WTC11 (cell line): Measurements from ENCODE around the gene TMEM218.

Experiments used
- CREB1 ChIP-seq: sonication (generic); formaldehyde crosslinking; IDR thresholded peaks from 2 replicates; pipeline ENCODE4 v1.8.0; 2023; ENCODE audit warnings: mild to moderate bottlenecking, missing genetic modification reagents
- ETV6 ChIP-seq: sonication (generic); formaldehyde crosslinking; IDR thresholded peaks from 2 replicates; pipeline ENCODE4 v1.8.1; 2022; ENCODE audit warnings: mild to moderate bottlenecking, missing genetic modification reagents
- FOXJ3 ChIP-seq: sonication (generic); formaldehyde crosslinking; IDR thresholded peaks from 2 replicates; pipeline ENCODE4 v1.9.0; 2021; ENCODE audit warnings: missing genetic modification reagents, mild to moderate bottlenecking, borderline replicate concordance
- FOXK1 ChIP-seq: sonication (generic); formaldehyde crosslinking; IDR thresholded peaks from 2 replicates; pipeline ENCODE4 v1.8.0; 2022; ENCODE audit warnings: mild to moderate bottlenecking, moderate library complexity, missing genetic modification reagents
- NR2C2 ChIP-seq: sonication (generic); formaldehyde crosslinking; IDR thresholded peaks from 2 replicates; pipeline ENCODE4 v1.8.0; 2022; ENCODE audit warnings: mild to moderate bottlenecking, missing genetic modification reagents
- SOX15 ChIP-seq: fragments of 250-450 bp; sonication (Bioruptor Pico); IDR thresholded peaks from 2 replicates; pipeline ENCODE4 v1.9.0; 2021; ENCODE audit warnings: mild to moderate bottlenecking
- ZNF317 ChIP-seq: sonication (generic); formaldehyde crosslinking; IDR thresholded peaks from 2 replicates; pipeline ENCODE4 v1.8.1; 2023; ENCODE audit warnings: low read depth, mild to moderate bottlenecking, moderate library complexity, missing genetic modification reagents, borderline replicate concordance
- TF ChIP-seq, protein P1 (sequence below): fragments of 200-600 bp; IDR thresholded peaks from 2 replicates; pipeline ENCODE4 v1.8.0; 2022; ENCODE audit warnings: antibody characterized with exemption
- TF ChIP-seq, protein P2 (sequence below): sonication (generic); formaldehyde crosslinking; IDR thresholded peaks from 2 replicates; pipeline ENCODE4 v1.8.0; 2022; ENCODE audit warnings: mild to moderate bottlenecking, missing genetic modification reagents
- TF ChIP-seq, protein P3 (sequence below): sonication (generic); formaldehyde crosslinking; IDR thresholded peaks from 2 replicates; pipeline ENCODE4 v1.8.0; 2022; ENCODE audit warnings: mild to moderate bottlenecking, missing genetic modification reagents

- TF ChIP-seq CREB1 (CRISPR knock-in tag) = no peak
- TF ChIP-seq, protein P1, sequence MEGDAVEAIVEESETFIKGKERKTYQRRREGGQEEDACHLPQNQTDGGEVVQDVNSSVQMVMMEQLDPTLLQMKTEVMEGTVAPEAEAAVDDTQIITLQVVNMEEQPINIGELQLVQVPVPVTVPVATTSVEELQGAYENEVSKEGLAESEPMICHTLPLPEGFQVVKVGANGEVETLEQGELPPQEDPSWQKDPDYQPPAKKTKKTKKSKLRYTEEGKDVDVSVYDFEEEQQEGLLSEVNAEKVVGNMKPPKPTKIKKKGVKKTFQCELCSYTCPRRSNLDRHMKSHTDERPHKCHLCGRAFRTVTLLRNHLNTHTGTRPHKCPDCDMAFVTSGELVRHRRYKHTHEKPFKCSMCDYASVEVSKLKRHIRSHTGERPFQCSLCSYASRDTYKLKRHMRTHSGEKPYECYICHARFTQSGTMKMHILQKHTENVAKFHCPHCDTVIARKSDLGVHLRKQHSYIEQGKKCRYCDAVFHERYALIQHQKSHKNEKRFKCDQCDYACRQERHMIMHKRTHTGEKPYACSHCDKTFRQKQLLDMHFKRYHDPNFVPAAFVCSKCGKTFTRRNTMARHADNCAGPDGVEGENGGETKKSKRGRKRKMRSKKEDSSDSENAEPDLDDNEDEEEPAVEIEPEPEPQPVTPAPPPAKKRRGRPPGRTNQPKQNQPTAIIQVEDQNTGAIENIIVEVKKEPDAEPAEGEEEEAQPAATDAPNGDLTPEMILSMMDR = no peak
- no peak for TF ChIP-seq ZNF317 (CRISPR knock-in tag)
- TF ChIP-seq NR2C2 (CRISPR knock-in tag) = no peak
- TF ChIP-seq, protein P2, sequence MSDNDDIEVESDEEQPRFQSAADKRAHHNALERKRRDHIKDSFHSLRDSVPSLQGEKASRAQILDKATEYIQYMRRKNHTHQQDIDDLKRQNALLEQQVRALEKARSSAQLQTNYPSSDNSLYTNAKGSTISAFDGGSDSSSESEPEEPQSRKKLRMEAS = no peak
- no peak for TF ChIP-seq FOXJ3 (CRISPR knock-in tag)
- TF ChIP-seq ETV6 (CRISPR knock-in tag) = no peak
- TF ChIP-seq SOX15 = no peak
- TF ChIP-seq, protein P3, sequence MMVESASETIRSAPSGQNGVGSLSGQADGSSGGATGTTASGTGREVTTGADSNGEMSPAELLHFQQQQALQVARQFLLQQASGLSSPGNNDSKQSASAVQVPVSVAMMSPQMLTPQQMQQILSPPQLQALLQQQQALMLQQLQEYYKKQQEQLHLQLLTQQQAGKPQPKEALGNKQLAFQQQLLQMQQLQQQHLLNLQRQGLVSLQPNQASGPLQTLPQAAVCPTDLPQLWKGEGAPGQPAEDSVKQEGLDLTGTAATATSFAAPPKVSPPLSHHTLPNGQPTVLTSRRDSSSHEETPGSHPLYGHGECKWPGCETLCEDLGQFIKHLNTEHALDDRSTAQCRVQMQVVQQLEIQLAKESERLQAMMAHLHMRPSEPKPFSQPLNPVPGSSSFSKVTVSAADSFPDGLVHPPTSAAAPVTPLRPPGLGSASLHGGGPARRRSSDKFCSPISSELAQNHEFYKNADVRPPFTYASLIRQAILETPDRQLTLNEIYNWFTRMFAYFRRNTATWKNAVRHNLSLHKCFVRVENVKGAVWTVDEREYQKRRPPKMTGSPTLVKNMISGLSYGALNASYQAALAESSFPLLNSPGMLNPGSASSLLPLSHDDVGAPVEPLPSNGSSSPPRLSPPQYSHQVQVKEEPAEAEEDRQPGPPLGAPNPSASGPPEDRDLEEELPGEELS (CRISPR knock-in tag) = no peak
- TF ChIP-seq FOXK1 (CRISPR knock-in tag) = no peak
Measured at GRCh38 chr11:125072961-125073590, 38.4 kb downstream of the TMEM218 start.
